SK-N-MC (cell line): ENCODE measurements around the gene AOPEP.

Source experiments
- EZH2 ChIP-seq: fragments of 200-600 bp; sonication (generic); IDR thresholded peaks from one replicate; pipeline ENCODE4 v1.6.1; 2017; ENCODE audit warnings: antibody characterized with exemption
- FOXP2 ChIP-seq: optimal IDR thresholded peaks from 2 replicates; pipeline ENCODE3; 2011; ENCODE audit warnings: mild to moderate bottlenecking, moderate library complexity; ENCODE audit not compliant: insufficient read depth; ENCODE audit errors: extremely low read length, control extremely low read depth
- POLR2AphosphoS5 ChIP-seq: IDR thresholded peaks from 2 replicates; pipeline ENCODE4 v1.6.1; 2012; ENCODE audit warnings: mild to moderate bottlenecking, low read depth, low read length, borderline replicate concordance

DNA sequence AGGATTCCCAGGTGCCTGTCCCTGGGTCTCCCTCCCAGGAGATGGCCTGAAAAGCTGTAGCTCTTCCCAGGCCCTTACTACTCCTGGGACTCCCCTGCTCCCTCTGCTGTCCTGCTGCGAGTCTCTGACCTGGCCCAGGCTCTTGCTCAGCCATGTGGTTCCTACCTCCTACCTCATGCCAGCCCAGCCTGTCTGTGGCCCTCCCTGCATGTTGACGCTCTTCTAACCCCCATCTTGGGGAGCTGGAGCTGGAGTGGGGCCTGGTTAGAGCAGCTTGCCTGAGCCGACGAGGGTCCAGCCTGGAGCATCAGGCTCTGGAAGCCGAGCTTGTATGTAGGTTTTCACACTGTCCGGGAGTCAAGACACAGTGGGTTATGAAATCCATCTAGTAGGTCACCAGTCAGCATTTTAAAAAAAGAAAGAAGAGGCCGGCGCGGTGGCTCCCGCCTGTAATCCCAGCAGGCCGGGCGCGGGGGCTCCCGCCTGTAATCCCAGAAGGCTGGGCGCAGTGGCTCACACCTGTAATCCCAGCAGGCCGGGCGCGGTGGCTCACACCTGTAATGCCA, 346.6 kb downstream of the AOPEP start:
- TF ChIP-seq POLR2AphosphoS5 (no peak), EZH2 (no peak), FOXP2 (no peak)
